ENCODE measurements around the gene LARGE2.

DNA sequence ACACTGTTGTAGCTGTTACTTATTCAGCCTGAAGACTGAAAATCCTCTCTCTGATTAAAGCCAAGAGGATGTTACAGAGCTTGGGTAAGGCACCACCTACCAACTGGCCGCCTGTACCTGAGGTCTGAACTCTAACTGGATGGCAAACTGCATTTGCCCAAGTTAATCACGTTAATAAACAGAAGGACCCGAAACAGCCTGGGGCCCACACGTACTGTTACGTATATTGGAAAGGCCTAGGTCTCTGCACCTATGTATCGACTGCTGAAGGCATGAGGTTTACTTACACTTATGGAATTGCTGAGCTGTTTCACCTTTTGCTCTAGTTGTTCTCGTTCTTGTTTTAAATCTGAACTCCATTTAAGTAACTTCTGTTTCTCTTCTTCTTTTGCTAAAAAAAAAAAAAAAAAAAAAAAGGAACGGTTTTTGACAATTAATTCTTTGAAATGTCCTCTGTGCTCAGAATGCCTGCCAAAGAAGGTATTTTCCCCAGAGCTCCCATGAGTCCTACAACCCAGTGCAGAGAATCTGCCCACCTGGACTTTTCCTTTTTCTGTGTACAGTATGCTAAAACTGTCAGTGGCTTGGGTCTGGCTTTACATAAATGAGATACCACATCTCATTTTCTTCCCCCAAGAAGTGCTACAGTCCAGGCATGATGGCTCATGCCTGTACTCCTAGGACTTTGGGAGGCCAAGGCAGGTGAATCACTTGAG lies 13.1 kb downstream of the LARGE2 start:
- TF ChIP-seq SP2 (CRISPR knock-in tag; IDR thresholded peaks at IDR 0.05) (no peak), RFX5 (IDR thresholded peaks at IDR 0.05; ENCODE audit: low read depth, low read length) (no peak), POLR2A (IDR thresholded peaks at IDR 0.05; ENCODE audit: insufficient read depth in 1 of 2, low read depth in 2 of 2, low read length in 2 of 2) (no peak), IRF2 (CRISPR knock-in tag; IDR thresholded peaks at IDR 0.05) (no peak), RAD21 (CRISPR knock-in tag; IDR thresholded peaks at IDR 0.05) (no peak), KAT2B (IDR thresholded peaks at IDR 0.05; ENCODE audit: borderline replicate concordance, low read depth, low read length) (no peak), GPN1 (CRISPR knock-in tag; IDR thresholded peaks at IDR 0.05; ENCODE audit: borderline replicate concordance) (no peak)
- TF ChIP-seq, protein P1, sequence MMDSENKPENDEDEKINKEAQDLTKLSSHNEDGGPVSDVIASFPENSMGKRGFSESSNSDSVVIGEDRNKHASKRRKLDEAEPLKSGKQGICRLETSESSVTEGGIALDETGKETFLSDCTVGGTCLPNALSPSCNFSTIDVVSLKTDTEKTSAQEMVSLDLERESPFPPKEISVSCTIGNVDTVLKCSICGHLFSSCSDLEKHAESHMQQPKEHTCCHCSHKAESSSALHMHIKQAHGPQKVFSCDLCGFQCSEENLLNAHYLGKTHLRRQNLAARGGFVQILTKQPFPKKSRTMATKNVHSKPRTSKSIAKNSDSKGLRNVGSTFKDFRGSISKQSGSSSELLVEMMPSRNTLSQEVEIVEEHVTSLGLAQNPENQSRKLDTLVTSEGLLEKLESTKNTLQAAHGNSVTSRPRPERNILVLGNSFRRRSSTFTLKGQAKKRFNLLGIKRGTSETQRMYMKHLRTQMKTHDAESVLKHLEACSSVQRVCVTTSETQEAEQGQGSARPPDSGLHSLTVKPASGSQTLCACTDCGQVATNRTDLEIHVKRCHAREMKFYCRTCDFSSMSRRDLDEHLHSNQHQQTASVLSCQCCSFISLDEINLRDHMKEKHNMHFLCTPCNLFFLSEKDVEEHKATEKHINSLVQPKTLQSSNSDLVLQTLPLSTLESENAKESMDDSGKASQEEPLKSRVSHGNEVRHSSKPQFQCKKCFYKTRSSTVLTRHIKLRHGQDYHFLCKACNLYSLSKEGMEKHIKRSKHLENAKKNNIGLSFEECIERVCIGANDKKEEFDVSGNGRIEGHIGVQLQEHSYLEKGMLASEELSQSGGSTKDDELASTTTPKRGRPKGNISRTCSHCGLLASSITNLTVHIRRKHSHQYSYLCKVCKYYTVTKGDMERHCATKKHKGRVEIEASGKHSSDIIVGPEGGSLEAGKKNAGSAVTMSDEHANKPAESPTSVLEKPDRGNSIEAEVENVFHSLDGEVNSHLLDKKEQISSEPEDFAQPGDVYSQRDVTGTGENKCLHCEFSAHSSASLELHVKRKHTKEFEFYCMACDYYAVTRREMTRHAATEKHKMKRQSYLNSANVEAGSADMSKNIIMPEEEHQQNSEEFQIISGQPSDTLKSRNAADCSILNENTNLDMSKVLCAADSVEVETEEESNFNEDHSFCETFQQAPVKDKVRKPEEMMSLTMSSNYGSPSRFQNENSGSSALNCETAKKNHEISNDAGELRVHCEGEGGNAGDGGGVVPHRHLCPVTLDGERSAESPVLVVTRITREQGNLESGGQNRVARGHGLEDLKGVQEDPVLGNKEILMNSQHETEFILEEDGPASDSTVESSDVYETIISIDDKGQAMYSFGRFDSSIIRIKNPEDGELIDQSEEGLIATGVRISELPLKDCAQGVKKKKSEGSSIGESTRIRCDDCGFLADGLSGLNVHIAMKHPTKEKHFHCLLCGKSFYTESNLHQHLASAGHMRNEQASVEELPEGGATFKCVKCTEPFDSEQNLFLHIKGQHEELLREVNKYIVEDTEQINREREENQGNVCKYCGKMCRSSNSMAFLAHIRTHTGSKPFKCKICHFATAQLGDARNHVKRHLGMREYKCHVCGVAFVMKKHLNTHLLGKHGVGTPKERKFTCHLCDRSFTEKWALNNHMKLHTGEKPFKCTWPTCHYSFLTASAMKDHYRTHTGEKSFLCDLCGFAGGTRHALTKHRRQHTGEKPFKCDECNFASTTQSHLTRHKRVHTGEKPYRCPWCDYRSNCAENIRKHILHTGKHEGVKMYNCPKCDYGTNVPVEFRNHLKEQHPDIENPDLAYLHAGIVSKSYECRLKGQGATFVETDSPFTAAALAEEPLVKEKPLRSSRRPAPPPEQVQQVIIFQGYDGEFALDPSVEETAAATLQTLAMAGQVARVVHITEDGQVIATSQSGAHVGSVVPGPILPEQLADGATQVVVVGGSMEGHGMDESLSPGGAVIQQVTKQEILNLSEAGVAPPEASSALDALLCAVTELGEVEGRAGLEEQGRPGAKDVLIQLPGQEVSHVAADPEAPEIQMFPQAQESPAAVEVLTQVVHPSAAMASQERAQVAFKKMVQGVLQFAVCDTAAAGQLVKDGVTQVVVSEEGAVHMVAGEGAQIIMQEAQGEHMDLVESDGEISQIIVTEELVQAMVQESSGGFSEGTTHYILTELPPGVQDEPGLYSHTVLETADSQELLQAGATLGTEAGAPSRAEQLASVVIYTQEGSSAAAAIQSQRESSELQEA (CRISPR knock-in tag; IDR thresholded peaks at IDR 0.05; ENCODE audit: not compliant biosample characterization) = no peak
- TF ChIP-seq, protein P2, sequence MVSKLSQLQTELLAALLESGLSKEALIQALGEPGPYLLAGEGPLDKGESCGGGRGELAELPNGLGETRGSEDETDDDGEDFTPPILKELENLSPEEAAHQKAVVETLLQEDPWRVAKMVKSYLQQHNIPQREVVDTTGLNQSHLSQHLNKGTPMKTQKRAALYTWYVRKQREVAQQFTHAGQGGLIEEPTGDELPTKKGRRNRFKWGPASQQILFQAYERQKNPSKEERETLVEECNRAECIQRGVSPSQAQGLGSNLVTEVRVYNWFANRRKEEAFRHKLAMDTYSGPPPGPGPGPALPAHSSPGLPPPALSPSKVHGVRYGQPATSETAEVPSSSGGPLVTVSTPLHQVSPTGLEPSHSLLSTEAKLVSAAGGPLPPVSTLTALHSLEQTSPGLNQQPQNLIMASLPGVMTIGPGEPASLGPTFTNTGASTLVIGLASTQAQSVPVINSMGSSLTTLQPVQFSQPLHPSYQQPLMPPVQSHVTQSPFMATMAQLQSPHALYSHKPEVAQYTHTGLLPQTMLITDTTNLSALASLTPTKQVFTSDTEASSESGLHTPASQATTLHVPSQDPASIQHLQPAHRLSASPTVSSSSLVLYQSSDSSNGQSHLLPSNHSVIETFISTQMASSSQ (IDR thresholded peaks at IDR 0.05; ENCODE audit: low read depth) = no peak
- TF ChIP-seq, protein P2 (CRISPR knock-in tag; IDR thresholded peaks at IDR 0.05; ENCODE audit: borderline replicate concordance) = no peak

Data from HepG2 (cell line).